GM12891 (cell line): Measurements from ENCODE around the gene PRR15L.

Experiments
- DNase-seq: peaks from one replicate; pipeline ENCODE4 v3.0.0; 2011; ENCODE audit warnings: low spot score; ENCODE audit not compliant: insufficient read length
- FAIRE-seq: peaks from 2 replicates; lab custom pipeline; 2011; peaks lifted over from hg19 to GRCh38; lab: Jason Lieb, UNC
- POLR2A ChIP-seq: IDR thresholded peaks from 2 replicates; pipeline ENCODE4 v1.6.1; 2011; ENCODE audit warnings: low read depth, low read length, control low read depth
- POU2F2 ChIP-seq: IDR thresholded peaks from 2 replicates; pipeline ENCODE4 v1.6.1; 2011; ENCODE audit warnings: low read depth, mild to moderate bottlenecking, control low read depth, low read length, moderate library complexity
- SPI1 ChIP-seq: IDR thresholded peaks from 2 replicates; pipeline ENCODE4 v1.6.1; 2011; ENCODE audit warnings: low read depth, low read length, control low read depth

The PRR15L gene

DNA sequence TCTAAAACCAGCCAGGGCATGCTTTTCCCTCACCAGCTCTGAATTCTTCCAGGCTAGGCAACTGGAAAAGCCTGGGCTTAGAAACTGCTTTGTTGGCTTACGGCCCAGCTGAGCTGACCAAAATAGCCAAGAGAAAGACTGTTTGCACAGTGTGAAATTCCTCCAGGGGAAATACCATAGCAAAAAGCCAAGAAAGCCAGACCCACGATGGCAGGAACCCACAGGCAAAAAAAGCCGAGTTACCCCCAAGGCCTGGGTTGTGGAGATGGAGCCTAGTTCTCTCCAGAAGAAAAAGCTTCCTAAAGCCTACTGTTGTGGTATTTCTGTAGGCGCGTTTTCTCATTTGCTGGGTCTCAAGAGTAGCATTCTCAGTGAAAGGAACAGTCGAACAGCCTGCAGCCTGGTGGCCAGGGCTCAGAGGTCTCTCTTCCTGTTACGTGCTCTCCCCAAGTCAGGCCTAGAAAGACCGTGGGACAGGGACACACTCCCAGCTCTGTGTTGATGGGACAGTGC, 52.4 kb downstream of the PRR15L start:
- no peak for TF ChIP-seq POU2F2
- TF ChIP-seq SPI1, result no peak
- DNase-seq (no peak), FAIRE-seq (no peak)

DNA sequence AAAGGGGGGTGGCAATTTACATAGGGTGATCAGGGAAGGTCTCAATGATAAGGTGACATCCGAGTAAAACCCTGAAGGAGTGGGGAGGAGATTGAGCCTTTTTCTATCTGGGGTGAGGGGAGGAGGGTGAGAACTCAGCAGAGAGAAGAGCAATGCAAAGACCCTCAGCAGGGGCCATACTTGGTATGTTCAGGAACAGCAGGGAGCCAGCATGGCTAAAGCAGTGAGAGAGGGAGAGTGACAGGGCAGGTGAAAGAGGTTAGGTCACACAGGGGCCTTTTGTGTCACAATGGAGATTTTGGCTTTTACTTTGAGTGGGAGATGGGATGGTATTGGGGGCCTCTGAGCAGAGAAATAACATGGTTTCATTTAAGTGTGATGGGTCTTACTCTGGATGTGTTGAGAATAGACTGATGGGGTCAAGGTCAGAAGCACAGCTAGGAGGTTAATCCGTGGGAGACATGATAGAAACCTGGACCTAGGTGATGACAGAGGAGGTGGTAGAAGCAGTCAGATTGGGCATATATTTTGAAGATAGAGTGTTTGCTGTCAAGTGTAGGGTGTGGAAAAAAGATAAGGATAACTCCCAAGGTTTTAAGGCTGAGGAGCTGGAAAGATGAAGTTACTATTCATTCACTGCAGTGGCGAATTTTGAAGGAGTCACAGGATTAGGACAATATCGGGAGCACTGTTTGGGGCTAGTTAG, 55.5 kb downstream of the PRR15L start:
- FAIRE-seq, result no peak

More for the DNA sequence above, 55.5 kb downstream of the PRR15L start:
- TF ChIP-seq POU2F2, result no peak
- TF ChIP-seq POLR2A, result peak; percentile 17; the same call in 1 of the 2 replicates
- no peak for DNase-seq
